MCF 10A (cell line): ENCODE results near the gene IL12RB2. TPM values are rescaled to one million over a fixed set of nuclear protein-coding genes. Genes with fewer than 3 reads are reported as not detected.

Experiments
- BruUV-seq: library from RNA; stranded (reverse); fragments of 400-500 nt; replicated peaks from 2 replicates; lab custom pipeline; 2021; lab: Mats Ljungman, UMichigan
- CTCF ChIA-PET: fragments of 300-600 bp; sonication (Branson Sonifier 250); formaldehyde crosslinking; extraction: SDS; loops from one replicate; lab custom pipeline; 2021; ENCODE audit warnings: antibody characterized with exemption, inconsistent platforms; lab: Yijun Ruan, JAX
- POLR2A ChIA-PET: fragments of 300-600, 350-650 bp; sonication (Branson Sonifier 250); formaldehyde crosslinking; extraction: SDS; loops from one replicate; lab custom pipeline; 2020; ENCODE audit warnings: antibody characterized with exemption, inconsistent platforms; lab: Yijun Ruan, JAX
- DNase-seq: peaks from one replicate; pipeline ENCODE4 v3.0.0-alpha.2; 2018; ENCODE audit not compliant: unreplicated experiment
- H3K27ac Mint-ChIP-seq: one replicate; pipeline ENCODE4 v1.8.0; 2022; ENCODE audit warnings: mild to moderate bottlenecking, low read depth, mixed read lengths; ENCODE audit not compliant: unreplicated experiment
- H3K27me3 Mint-ChIP-seq: one replicate; pipeline ENCODE4 v1.8.0; 2022; ENCODE audit warnings: mixed read lengths; ENCODE audit not compliant: insufficient read depth, unreplicated experiment
- H3K36me3 Mint-ChIP-seq: one replicate; pipeline ENCODE4 v1.8.0; 2022; ENCODE audit warnings: mild to moderate bottlenecking, moderate library complexity, mixed read lengths; ENCODE audit not compliant: insufficient read depth, unreplicated experiment
- H3K4me1 Mint-ChIP-seq: one replicate; pipeline ENCODE4 v1.8.0; 2022; ENCODE audit warnings: mixed read lengths; ENCODE audit not compliant: insufficient read depth, unreplicated experiment
- H3K4me3 Mint-ChIP-seq: one replicate; pipeline ENCODE4 v1.8.0; 2022; ENCODE audit warnings: mild to moderate bottlenecking, moderate library complexity, mixed read lengths; ENCODE audit not compliant: unreplicated experiment
- H3K9me3 Mint-ChIP-seq: one replicate; pipeline ENCODE4 v1.8.0; 2022; ENCODE audit warnings: mixed read lengths; ENCODE audit not compliant: unreplicated experiment
- CTCF ChIP-seq: fragments of 200-600 bp; IDR thresholded peaks from one replicate; pipeline ENCODE4 v1.8.0; 2022; ENCODE audit warnings: antibody characterized with exemption, mild to moderate bottlenecking; ENCODE audit not compliant: unreplicated experiment
- intact Hi-C: fragments of 100-400 bp; cut with micrococcal nuclease; formaldehyde crosslinking; loops from 2 replicates; pipeline ENCODE4 v1.14.1; 2022
- total RNA-seq: library from RNA; stranded (reverse); gene quantifications from 2 replicates; pipeline ENCODE4 v1.2.3, GENCODE V29; 2022

Gene IL12RB2
- total RNA-seq, 1 experiment from 2014 or later: not detected

DNA sequence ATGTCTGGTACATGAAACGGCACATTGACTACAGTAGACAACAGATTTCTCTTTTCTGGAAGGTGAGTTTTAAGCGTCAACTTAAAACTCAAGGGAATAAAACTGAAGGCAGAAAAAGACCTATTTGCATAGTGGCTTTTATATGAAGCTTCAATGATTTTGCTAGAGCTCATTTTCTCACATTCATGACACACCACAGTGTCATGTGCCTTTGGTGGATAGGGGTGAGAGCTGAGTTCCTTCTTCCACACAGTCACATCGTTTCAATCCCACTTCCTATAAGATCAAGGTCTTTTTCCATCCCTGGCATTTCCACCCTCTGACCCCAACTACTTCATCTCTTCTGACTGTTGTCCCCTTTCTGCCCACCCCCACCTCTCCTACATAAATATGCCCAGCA is 31.0 kb downstream of the IL12RB2 start:
- CTCF ChIA-PET: interaction anchor here (0.8 to 2.3 kb wide), 4 partner anchors 9 to 162 kb away, joined by 3 to 9 read pairs (median 3); no protein-coding TSS in a partner anchor
- intact Hi-C loops: no loop called here
- Mint-ChIP-seq H3K4me1 (peaks cover 30% of the 10 kb centered on the region), H3K36me3 (no peaks in the 10 kb centered on the region), H3K27me3 (no peaks in the 10 kb centered on the region), H3K4me3 (no peak overlapping the region), H3K27ac (no peak overlapping the region), H3K9me3 (no peaks in the 10 kb centered on the region)
- BruUV-seq: no TSS peak
- TF ChIP-seq CTCF: no peak
- POLR2A ChIA-PET: interaction anchor here (0.9 to 1.6 kb wide), 3 partner anchors 20 to 150 kb away, joined by 3 to 5 read pairs (median 4); partner anchors contain the start of gene SERBP1
- DNase-seq: no peak

GRCh38 chr1:67339623-67340343 is 32.1 kb downstream of the IL12RB2 start:
- Mint-ChIP-seq H3K4me3 (no peak overlapping the region), H3K4me1 (peaks cover 30% of the 10 kb centered on the region), H3K27ac (no peak overlapping the region), H3K36me3 (no peaks in the 10 kb centered on the region), H3K27me3 (no peaks in the 10 kb centered on the region), H3K9me3 (no peaks in the 10 kb centered on the region)
- TF ChIP-seq CTCF: no peak
- ChIA-PET CTCF (interaction anchor here (0.6 to 2.3 kb wide), 3 partner anchors 8 to 126 kb away, joined by 3 to 9 read pairs (median 4); no protein-coding TSS in a partner anchor), POLR2A (interaction anchor here (0.8 to 1.6 kb wide), 5 partner anchors 16 to 149 kb away, joined by 3 to 6 read pairs (median 4); partner anchors contain the start of gene SERBP1)
- no TSS peak for BruUV-seq
- intact Hi-C loops: no loop called here
- peak; percentile 65 for DNase-seq

DNA sequence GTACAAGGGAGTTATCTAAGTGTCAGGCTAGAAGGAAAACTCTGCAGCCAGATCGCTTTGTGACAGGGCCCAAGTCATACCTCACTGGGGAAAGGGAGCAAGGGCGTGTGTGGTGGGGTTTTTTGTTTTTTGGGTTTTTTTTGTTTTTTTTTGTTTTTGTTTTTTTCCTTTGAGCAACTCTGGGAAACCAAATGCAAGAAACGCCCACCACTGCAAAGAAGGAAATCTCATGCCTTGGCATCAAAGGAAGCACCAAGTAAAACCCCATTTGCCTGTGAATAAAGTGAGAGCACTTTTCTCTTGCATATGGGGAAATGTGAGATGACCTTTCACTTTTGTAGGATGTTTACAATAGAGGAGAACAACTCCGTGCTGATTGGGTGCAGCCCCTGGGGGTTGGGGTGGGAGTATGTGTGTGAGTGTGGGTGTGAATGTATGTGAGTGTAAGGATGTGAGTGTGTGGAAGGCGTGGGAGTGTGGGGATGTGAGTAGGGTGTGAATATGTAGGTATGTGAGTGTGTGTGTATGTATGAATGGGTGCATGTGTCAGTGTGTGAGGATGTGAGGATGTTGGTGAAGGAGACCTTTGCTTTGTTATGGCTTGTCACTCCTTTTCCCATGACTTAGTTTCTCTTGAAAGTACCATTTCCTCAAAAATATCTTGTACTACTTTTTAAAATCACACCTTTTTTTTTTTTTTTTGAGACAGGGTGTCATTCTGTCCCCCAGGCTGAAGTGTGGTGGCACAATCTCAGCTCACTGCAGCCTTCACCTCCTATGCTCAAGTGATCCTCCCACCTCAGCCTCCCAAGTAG is 34.6 kb downstream of the IL12RB2 start:
- no TSS peak for BruUV-seq
- POLR2A ChIA-PET: no interaction called here
- no peak for TF ChIP-seq CTCF
- H3K4me1 Mint-ChIP-seq: peaks cover 18% of the 10 kb centered on the region
- CTCF ChIA-PET: interaction anchor here (1.7 kb wide), 1 partner anchor 159 kb away, joined by 9 read pairs; no protein-coding TSS in a partner anchor
- no peaks in the 10 kb centered on the region for H3K27me3 Mint-ChIP-seq
- H3K4me3 Mint-ChIP-seq: no peak overlapping the region
- no peaks in the 10 kb centered on the region for H3K9me3 Mint-ChIP-seq
- no peak for DNase-seq
- no peak overlapping the region for H3K27ac Mint-ChIP-seq
- intact Hi-C loops: no loop called here
- no peaks in the 10 kb centered on the region for H3K36me3 Mint-ChIP-seq
